Measurements from ENCODE around the gene ANK2. TPM values are rescaled to one million over a fixed set of nuclear protein-coding genes. Genes with fewer than 3 reads are reported as not detected.

ANK2 gene
- not detected for total RNA-seq

DNA sequence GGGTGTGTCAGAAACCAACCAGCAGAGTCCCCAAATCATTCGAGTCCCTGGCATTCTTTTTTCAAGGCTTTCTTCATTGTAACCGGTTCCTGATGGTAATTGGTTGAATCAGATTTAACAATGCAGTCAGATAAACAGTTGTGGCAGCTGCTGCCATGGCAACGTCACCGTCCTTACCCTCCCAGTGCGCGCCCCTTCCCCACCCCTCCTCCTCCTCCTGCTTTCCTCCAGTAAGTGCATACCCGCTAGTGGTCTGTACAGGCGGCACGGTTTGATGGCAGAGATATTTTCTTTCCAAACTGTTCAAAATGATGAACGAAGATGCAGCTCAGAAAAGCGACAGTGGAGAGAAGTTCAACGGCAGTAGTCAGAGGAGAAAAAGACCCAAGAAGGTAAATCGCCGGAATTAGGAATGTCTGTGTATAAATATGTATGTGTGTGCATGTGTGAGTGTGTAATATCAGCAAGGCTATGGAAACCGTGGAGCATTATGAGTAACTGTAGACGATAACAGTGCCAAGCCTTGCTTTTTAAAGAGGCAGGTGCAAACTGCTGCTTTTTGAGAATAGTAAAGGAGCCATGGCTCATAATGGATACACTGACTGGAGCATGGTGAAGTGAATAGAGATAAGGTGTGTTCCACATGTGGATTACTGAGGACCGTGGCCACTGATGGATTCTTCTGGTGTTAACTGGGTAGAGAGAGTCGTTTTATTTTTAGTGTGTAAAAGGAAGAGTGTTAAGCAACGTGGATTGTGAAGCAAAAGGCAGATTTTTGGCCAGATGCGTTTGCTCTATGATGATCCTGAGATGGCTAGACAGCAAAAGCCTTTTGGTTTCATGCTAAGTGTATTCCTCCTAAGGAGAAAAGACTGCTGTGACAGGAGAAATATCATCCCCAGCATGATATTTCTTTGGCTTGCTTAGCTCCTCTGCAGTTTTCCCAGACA is at the start of gene ANK2:
TSS of gene ANK2 (plus strand) at position 233 of the 950 bp plus-strand sequence. CDS start at position 309, 76 bp downstream.
- no peak for DNase-seq

DNA sequence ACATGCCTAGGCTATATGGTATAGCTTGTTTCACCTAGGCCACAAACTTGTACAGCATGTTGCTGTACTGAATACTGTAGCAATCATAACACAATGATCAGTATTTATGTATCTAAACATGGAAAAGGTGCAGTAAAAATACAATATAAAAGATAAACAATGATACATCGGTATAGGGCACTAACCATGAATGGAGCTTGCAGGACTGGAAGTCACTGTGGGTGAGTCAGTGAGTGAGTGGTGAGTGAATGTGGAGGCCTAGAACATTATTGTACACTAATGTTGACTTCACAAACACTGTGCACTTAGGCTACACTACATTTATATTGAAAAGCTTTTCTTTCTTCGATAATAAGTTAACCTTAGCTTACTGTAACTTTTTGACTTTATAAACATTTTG is 45.6 kb upstream of the ANK2 start:
- DNase-seq: no peak

DNA sequence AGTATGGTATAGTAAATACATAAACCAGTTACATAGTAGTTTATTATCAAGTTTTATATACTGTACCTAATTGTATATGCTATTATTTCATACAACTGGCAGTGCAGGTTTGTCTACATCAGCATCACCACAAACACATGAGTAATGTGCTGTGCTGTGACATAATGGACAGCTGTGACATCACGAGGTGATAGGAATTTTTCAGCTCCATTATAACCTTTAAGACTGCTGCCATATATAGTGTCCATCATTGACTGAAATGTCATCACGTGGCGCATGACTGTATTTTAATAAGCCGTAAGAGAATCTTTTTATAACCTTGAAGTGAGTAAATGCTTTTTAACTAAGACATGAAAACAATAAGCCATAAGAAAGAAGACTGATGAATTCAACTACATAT is 44.8 kb upstream of the ANK2 start:
- no peak for DNase-seq

DNA sequence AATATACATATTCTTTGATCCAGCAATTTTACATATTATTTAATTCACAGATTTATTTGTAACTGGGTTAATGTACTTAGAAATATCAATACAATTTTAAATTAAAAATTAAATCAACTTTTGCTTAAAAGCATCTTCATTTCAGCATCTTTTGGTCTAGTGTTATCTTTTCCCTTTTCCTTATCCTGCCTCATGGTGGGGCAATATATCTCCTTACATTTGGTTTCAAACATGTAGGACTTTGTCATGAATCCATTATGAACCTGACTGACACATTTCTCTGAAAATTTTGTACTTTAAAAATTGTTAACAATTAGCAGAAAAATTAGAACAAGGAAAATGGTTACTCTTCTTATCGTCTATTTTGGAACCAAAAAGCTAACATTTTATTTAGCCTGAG is 42.8 kb upstream of the ANK2 start:
- DNase-seq: no peak

DNA sequence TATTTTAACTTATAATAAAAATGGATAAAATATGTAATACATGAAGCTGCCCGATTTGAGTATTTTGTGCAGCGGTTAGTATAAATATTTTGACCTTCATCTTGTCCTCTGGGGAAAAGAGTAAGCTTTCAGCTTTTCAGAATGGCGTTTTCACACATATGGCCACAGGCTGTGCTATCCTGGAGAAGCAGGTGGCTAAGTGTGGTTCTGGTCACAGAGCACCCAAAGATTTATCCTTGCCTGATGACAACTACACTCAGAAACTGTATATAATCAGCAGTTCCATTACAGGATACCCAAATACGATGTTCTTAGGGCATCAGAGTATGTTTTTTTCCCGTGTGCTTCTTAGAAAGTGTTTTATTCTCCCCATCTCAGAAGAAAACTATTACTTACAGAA is 42.3 kb upstream of the ANK2 start:
- DNase-seq: no peak

DNA sequence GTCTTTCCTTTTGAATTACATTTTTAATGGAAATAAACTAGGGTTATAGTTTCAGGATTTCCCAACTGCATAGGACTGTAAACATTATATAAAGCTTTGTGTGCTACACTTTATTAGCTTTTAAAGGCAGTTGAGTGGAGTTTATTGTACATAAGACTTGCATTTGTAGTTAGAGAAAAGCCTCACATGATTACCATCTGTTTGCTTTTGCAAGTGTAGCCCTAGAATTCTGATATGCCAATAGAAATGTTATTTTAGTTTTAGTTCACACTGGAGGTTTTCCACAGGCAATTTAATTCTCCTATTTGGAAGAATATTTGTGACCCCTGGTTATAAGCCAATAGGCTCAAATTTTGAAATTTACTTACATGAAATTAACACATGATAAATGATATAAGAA is 41.3 kb upstream of the ANK2 start:
- no peak for DNase-seq

DNA sequence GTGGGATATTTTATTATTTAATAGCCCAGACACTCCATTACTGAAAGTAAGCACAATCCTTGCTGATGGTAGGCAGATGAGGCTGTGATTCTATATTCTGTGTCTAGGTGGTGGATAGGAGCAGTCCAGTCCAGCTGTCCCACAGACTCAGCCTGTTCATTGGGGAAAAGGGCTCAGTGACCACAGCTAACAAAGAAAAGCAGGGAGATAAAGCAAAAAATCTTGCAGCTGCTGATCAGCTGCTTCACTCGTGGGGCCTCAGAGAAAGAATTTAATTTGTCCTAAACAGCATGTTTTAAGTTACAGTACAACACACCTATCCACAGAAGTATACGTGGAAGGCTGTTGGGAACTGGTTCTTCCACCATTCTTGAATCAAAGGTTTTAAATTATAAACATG is 40.7 kb upstream of the ANK2 start:
- DNase-seq: no peak

DNA sequence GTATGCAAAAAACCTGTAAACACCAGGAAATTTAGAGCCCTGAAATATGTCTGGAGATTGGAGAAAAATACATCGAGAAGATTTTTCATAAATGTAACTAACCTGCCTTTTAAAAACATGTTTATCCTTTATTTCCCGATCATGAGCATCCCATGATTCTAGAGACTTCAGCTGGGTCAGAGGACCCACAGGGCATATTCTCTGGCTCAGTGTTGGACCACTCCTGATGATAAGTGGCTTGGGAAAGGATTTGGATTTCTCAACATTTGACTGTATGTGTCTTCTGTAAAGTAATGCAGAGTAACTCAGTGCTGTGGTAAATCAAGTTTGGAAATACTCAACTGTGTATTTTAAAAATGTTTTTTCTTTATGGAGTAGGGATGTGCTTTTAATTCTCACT is 40.0 kb upstream of the ANK2 start:
- DNase-seq: no peak

DNA sequence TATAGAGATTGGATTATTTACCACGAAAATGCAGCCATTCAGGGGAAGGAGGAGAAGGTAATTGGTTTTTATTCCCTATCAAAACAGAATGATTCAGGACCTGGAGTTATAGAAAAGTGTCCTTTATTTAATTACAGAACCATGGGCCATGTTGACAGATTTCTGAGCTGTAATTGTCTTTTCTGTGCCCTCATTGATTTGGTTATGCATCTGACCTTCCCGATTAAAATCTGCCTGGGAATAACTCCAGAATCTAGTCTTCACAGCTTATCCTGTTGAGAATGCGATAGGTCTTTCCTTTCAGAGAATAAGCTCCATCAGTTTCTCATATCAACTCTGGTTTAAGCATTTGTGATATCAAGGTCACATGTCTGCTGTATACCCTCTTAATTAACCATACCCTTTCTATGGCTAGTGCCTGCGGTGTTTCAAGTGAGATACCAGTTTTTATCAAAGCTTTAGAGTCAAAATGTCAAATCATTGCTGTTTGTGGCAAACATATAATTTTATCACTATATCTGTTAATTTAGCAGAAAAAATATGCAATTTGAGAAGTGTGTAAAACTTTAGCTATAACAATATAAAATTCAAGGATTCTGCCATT is 37.2 kb upstream of the ANK2 start:
- DNase-seq: no peak

DNA sequence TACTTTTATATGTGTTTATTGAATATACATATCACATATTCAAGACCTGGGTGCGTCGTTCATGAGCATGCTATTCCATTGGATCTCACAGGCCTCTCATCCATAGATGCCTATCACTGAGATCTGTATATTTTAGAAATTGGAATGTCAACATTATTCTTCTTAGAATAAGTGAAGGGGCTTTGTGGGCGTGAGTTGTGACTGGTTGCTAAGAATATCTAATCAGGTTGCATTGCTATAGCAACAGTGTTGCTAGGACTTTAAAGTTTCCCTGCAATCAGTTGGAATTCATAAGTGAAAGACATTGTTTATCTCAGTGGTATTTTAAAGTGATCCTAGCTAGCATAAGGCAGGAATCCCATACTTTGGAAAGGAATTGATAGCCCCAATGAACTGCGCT is 36.7 kb upstream of the ANK2 start:
- DNase-seq: no peak

DNA sequence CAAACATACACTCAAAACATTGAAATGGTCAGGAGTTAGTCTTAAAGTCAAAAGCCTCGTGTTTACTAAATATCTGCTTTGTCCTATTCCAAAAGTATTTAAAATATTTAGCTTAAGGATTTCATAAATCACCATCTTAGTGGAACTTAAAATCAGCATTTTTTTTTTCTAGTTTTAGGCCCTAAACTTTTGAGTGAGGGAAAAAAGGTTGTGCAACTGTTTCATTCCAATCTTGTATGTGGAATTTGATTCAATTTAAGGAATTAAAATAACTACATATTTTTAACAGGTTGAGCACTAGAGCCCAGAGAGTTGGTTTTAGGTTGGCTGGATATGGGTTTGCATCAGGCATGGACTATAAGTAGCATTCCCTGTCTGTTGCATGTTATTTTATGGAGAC is 35.7 kb upstream of the ANK2 start:
- DNase-seq: no peak

DNA sequence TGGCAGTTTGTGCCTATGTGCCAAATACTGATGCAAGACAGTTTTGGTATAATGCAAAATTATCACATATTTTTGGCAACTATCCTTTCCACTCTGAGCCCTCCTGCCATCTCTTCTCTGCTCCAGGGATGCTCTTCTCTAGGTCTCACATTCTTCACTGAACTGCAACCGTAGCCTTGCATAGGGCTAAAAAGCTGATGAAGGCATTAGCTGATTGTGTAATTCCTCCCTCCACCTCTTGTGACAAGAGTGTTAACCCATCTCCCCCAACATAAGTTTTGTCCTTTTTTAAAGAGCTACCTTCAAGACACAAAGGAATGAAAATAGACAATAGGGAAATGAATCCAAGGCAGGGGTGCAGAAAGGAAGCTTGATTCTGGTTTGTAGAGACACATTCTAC is 33.1 kb upstream of the ANK2 start:
- no peak for DNase-seq

DNA sequence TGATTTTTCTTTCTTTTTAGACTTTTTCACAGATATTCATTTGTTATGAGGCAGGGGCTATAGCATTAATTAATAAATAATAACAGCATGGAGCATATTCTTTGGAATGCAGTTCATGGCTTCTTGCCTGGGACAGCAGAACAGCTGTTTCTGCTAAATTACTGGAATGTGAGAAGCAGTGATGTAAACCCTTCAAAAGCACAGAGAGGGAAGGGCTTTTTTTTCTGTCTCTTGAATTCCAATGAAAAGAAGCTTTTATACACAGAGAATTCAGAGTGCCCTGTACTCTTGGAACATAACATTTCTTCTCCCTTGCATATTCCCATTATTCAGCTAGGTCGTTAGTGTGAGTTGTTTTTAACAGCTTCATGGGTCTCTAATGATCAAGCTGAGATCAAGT is 28.5 kb upstream of the ANK2 start:
- no peak for DNase-seq

DNA sequence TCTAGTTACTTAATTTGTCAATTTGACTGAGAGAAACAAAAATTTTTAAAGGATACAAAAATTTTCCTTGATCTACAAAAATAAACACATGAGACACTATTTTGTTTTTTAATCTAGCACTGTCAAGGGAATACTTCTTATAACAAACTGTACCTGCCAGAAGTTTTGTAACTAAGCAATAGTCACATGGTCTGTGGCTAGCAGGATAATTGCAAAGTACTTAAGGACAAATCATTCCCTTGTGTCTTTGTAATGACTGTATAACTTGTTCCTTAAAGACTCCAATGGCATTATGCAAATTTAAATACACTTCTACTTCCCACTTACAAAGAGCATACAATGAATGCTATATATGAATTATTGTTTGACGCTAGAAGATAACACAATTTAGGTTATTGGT is 25.1 kb upstream of the ANK2 start:
- DNase-seq: no peak

DNA sequence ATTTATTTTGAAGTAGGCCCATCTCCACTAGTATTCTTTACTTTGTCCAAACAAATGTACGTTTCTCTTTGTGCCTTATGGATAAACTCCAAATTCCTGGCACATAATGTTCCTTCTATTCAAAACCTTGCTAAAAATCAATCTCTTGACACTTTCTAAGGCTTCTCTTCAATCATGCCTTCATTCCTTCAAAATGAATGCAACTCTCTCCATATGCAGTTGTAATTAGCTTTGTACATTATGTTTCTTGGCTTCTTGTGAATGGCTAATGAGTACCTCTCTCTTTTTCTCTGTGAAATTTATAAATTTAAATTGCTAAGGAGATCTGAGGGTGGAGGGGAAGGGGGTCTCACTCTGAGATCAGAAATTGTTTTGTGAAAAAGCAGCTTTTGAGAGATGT is 24.0 kb upstream of the ANK2 start:
- no peak for DNase-seq

DNA sequence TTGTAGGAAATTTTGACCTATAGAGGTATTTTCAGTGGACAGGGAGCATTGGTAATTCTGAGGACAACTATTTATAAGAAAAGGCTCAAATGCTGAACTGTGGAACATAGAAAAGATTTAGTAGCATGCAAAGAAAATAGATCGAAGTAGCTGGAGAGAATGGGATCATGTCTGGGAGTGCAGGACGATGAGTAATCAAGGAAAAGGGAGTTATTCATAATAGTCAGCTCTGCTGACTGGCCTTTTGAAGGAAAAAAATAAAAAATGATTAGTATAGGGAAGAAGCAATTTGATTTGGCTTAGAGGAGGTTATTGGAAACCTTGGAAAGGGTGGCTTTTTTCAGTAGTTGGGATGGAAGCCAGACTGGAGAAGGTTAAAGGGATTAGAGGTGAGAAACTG is 22.9 kb upstream of the ANK2 start:
- DNase-seq: no peak

DNA sequence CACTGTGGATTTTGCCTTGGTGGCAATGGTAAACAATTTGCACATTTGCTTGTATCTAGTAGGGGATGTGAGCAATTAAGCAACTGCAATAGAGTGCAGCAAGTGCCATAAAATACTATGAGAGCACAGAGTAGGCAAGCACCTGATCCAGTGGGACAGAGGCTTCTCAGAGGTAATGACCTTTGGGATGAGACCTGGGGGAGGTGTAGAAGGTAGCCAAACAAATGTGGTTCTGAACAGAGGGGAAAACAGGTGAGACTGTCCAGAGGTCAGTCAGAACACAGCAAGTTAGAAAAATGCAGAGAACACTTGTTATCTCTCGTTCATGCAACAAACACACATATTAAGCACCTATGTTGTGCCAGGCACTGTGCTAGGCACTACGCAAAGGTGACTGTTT is 21.4 kb upstream of the ANK2 start:
- DNase-seq: no peak

DNA sequence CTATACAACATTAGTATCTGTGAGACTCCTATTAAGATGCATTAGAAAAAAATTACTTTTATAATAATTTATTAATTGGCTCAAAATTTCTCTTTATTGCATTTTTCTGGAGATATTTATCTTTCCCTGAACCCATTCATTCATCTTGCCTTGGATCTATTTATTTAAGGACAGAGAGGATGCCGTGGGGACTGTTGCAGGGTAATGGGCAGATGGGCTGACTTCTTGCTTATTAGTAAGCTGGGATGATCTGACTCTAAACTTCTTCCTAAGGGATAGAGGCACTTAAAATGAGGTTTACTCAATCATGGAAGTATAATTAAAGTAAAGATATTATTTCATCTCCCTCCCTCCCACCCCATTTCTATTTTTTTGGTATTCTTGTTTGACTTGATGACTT is 18.2 kb upstream of the ANK2 start:
- no peak for DNase-seq

DNA sequence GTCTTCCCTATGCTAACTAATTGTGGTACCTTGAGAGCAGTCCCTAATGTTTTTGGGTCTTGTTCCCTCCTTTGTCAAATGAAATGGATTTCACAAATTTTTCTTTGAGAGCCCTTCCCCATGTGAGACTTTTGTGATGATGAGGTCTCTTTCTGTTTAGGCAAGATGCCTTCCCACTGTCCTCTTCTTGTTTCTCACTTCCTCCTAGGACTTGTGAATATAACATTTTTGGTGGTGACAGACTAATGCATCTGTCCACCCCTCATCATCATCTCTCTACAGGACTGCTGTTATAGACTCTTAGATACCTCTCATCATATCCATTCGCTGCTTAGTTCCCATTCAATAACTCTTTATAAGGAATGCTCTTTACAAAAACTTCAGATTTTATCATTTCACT is 8.7 kb upstream of the ANK2 start:
- DNase-seq: no peak

DNA sequence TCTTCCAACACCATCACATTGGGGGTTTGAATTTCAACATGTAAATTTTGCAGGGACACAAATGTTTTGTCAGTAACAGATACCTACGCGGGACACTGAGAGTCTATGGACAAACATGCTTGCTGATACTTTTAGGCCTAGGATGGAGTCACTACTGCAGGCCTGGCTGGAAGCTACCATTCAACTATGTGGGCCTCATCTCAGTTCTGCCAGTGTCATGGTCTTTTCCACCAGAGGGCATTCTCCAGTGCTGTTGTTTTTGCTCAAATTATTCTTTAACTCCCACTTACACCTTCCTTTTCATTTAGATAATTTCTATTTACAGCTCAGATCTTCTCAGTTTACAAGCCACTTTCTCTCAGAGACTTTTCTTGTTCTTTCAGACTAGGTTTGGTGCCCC is 7.0 kb upstream of the ANK2 start:
- DNase-seq: no peak

DNA sequence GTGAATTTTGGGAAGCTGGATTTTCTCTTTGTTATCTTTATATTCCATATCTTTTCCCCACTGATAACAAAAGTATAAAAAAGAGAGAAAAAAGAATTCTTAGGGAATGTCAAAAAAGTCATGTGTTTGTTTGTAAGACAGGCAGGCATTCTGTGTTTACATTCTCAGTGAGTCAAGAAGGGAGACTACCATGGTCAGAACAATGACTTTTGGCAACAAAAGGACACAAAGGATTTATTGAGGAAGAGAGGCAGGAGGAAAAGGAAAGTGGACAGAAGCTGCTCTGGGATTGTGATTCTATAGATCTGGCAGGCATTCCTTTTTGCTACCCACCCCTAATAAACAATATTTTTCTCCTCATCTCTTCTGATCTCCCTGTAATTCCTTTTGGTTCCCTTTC is 5.9 kb upstream of the ANK2 start:
- no peak for DNase-seq

DNA sequence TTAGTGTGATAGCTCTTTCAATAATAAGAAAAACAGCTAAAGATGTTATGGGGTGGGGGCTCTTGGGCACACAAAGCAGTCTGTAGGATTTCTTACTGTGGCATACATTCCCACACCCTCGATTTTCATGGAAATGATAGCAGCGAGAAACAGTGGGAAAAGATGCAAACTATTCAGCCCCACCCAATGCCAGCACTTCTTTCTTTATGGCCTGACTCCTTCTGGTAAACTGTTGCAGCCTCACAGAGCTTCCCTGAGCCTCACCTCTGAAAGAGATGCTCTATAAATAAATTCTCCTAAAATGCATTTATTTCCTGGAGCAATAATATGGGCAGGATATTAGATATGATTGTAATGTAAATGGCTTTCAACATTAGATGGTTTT is 910 bp downstream of the ANK2 start:
- no peak for DNase-seq

DNA sequence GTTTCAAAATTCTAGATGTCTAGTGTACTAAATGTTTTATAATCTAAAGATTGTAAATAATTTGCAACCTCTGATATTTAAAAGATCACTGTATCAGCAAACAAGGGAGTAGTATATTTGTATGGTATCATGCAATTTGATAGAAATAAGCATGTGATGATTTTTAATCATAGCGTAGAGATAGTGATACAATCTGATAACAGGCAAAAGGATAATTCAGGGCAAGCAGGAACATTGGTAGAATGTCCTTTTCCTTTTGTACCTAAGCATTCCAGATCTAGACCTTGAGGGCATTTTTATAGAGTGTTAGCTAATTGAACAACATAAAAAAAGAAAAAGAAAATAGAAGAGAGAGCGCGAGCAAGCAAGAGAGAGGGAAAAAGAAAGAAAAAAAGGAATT is 1.4 kb downstream of the ANK2 start:
- no peak for DNase-seq

DNA sequence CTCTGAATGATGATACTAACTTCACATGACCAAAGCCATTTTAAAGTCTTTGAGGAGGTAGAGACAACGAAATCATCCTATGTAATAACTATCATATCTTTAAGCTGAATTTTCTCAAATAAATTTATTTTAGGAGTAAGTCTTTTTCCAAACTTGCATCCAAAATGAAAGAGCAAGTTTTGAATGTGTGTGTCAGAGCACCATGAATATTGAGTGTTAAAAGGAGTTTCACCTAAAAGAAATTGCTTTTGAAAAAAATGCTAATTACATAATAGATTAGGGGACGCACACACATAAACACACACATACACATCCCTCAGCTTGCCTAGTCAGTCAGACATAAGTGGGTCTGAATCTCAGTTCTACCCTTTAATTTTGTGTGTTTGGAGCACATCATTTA is 1.9 kb downstream of the ANK2 start:
- no peak for DNase-seq

Measured in effector CD4-positive, alpha-beta T cell (primary cell).